GM21737 (cell line): Measurements from ENCODE around the gene KATNBL1.

Experiments
- ATAC-seq: cut with Tn5 transposase; IDR thresholded peaks from one replicate; pipeline ENCODE4 v1.9.1; 2021; ENCODE audit warnings: mild to moderate bottlenecking, moderate library complexity; ENCODE audit not compliant: unreplicated experiment

Gene KATNBL1

GRCh38 chr15:34119291-34119690 lies 90.6 kb downstream of the KATNBL1 start:
- no peak for ATAC-seq

- ATAC-seq, result no peak
Measured at GRCh38 chr15:34116620-34117019, 93.3 kb downstream of the KATNBL1 start.

GRCh38 chr15:34114739-34115138 lies 95.2 kb downstream of the KATNBL1 start:
- ATAC-seq, result no peak

GRCh38 chr15:34114215-34114614 lies 95.7 kb downstream of the KATNBL1 start:
- ATAC-seq, result no peak

GRCh38 chr15:34111488-34111887 lies 98.4 kb downstream of the KATNBL1 start:
- no peak for ATAC-seq

GRCh38 chr15:34109797-34110663 lies 99.9 kb downstream of the KATNBL1 start:
- ATAC-seq, result no peak

- ATAC-seq, result no peak
Measured at GRCh38 chr15:34107315-34107714, 102.6 kb downstream of the KATNBL1 start.

GRCh38 chr15:34106423-34106822 lies 103.5 kb downstream of the KATNBL1 start:
- no peak for ATAC-seq

GRCh38 chr15:34102175-34102925 lies 107.5 kb downstream of the KATNBL1 start:
- no peak for ATAC-seq

- ATAC-seq, result peak; percentile 96
Measured at GRCh38 chr15:34101366-34102174, 108.3 kb downstream of the KATNBL1 start, which contains the start of the genes EMC7 and PGBD4. EMC7 (minus strand) TSS chr15:34101862; CDS start chr15:34101839, 23 bp downstream. PGBD4 (plus strand) TSS chr15:34102083; CDS start chr15:34102532, 449 bp downstream.

GRCh38 chr15:34099914-34100313 lies 110.0 kb downstream of the KATNBL1 start:
- ATAC-seq, result no peak
